GM12875 (cell line): ENCODE data around the gene VSTM1.
"Not testable (repeated sequence)": the region's sequence is repeated elsewhere in the genome, so short reads cannot be mapped to it uniquely, and the experiment has no call there.

Experiments
- H3K4me3 ChIP-seq: one replicate; pipeline ENCODE4 v1.5.1; 2011; ENCODE audit warnings: low read depth, low read length, control low read depth
- CTCF ChIP-seq: IDR thresholded peaks from 2 replicates; pipeline ENCODE4 v1.5.1; 2011; ENCODE audit warnings: low read depth, mild to moderate bottlenecking, control low read depth, inconsistent platforms, low read length, moderate library complexity, borderline replicate concordance; ENCODE audit not compliant: insufficient read depth

Gene VSTM1

GRCh38 chr19:54069470-54069869 is 5.8 kb upstream of the VSTM1 start:
- no peak overlapping the region for H3K4me3 ChIP-seq
- TF ChIP-seq CTCF, result no peak

- H3K4me3 ChIP-seq, result no peak overlapping the region
- TF ChIP-seq CTCF, result no peak
Measured at GRCh38 chr19:54062643-54063042, 1.1 kb downstream of the VSTM1 start.

GRCh38 chr19:54047616-54048015 is 16.1 kb downstream of the VSTM1 start:
- no peak overlapping the region for H3K4me3 ChIP-seq
- no peak for TF ChIP-seq CTCF

- no peak overlapping the region for H3K4me3 ChIP-seq
- no peak for TF ChIP-seq CTCF
Measured at GRCh38 chr19:54045771-54046170, 17.9 kb downstream of the VSTM1 start.

- TF ChIP-seq CTCF, result no peak
- H3K4me3 ChIP-seq, result no peak overlapping the region
Measured at GRCh38 chr19:54042989-54043388, 20.7 kb downstream of the VSTM1 start.

GRCh38 chr19:54041969-54042606 is 21.6 kb downstream of the VSTM1 start:
- no peak for TF ChIP-seq CTCF
- no peak overlapping the region for H3K4me3 ChIP-seq

- no peak for TF ChIP-seq CTCF
- H3K4me3 ChIP-seq, result no peak overlapping the region
Measured at GRCh38 chr19:54040003-54040402, 23.7 kb downstream of the VSTM1 start.

GRCh38 chr19:54036542-54036941 is 27.2 kb downstream of the VSTM1 start:
- not testable (repeated sequence) for H3K4me3 ChIP-seq
